Stimulated activated CD8-positive, alpha-beta memory T cell treated with anti-CD3 and anti-CD28 coated beads, Interleukin-2, amount 100 ng/mL, for 1 hour (primary cell): ENCODE results near the gene F13B.
"Not testable (repeated sequence)": the region's sequence is repeated elsewhere in the genome, so short reads cannot be mapped to it uniquely, and the experiment has no call there.

ENCODE experiments used
- DNase-seq, 2 donors: peaks; one replicate each; pipeline ENCODE4 v3.0.0-alpha.2; 2020; ENCODE audit warnings: low read depth in 2 of 2

Gene F13B

DNA sequence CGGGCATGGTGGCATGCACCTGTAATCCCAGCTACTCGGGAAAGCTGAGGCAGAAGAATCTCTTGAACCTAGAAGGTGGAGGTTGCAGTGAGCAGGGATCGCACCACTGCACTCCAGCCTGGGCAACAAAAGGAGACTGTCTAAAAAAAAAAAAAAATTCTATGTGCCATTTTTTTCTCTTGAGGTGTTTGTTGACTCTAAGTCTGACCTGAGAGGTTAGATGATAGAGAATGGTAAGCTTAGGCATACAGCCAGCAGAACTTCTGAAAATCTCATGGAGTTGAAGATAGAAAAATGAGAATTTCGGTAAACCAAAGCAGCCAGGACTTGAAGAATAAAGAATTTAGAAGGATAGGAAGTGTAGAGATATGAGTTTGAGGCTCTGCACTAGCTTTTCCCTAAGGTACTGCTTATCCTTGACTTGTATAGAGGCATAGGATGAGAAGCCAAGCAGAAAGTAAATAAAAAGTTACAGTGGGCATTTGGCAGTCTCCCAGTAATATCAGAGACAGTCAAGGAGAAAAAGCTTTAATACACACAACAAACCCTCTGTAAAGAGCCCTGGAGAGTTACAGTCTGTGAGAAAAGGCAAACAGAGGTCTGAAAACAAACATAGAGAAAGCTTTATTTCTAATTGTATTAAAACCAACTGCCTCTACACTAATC lies 24.3 kb downstream of the F13B start:
- no peak for DNase-seq

DNA sequence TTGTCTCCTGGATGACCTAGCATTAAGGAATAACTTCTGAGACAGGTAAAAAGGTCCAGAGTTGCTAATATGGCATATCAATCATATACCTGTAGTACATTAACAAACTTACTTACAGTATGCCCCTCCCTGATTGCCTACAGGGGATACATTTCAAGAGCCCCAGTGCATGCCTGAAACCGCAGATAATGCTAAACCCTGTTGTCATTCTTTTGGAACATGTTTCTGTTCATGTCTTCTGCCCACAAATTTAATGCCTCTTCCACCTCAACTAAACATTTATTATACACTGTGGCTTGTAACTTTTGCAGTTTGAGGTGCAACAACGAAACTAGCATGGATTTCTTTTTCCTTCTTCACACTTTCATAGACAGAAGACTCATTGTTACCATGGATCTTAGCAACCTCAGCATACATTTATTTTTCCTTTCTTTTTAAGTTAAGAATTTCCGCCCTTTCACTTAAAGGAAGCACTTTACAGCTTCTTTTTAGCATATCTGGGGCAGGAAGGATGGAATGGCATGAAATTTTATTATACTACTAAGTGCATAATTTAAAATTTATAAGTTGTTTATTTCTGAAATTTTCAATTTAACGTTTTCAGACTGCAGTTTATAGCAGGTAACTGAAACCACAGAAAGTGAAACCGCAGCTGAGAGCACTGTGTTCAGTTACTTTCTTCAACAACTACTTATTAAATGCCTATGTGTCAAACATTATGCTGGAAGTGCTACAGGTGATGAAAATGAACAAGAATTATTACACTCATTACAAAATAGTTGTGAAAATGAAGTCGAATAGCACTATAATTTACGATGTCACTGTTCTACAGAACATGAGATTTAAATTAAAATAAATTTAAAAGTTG lies 25.3 kb downstream of the F13B start:
- no peak for DNase-seq

DNA sequence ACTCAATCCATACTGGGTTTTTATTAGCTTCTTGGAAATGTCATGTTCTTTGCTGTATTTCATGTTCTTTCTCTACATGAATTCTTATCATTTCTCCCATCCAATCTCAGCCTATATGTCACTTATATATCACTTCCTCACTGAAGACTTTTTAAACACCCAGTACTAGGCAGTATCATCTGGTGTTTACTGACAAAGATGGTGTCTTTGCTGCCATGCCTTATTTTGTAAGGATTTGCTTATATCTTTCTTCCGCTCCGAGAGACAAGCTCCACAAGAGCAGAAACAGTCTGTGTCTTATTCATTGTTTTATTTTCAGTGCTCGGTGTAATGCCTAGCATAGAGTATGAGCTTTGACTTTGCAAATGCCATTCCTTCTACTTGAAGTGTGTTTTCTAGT lies 30.2 kb downstream of the F13B start:
- no peak for DNase-seq

DNA sequence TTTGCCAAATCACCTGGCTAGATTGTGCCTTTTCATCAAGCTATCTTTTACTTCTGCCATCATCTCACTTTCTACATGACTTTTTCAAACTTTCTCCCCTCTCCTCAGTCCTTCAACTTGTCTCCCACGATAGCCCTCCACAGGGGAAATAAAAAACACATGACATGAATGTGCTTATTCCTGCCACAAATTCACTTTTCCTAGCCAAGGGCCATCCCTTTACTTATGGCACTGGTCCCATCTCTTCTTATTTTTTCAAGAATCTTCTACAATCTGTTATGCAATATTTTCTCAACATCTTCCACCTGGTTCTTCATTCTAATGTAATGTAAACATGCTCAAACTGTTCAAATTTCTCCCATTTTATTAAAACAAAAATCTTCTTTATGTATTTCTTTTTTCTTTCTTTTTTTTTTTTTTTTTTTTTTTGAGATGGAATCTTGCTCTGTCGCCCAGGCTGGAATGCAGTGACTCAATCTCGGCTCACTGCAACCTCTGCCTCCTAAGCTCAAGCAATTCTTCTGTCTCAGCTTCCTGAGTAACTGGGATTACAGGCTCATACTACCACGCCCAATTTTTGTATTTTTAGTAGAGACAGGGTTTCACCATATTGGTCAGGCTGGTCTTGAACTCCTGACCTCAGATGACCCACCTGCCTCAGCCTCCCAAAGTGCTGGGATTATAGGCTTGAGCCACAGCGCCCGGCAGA lies 32.3 kb downstream of the F13B start:
- DNase-seq = not testable (repeated sequence)

DNA sequence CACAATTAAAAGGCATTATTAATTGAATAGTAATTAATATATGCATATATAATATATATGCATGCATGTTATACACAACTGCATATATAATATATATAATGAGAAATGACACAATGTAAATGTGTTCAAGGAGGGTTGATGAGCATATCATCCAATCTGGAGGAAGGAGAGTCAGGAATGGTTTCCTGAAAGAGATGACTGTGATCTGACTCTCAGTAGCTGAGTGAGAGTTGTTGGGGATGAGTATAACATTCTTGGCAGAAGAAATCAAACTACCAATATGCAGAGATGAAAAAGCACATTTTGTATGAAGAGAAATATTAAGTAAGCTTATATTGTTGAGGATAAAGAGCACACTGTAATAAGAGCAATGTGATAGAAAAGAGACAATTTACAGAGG lies 37.3 kb downstream of the F13B start:
- no peak for DNase-seq

DNA sequence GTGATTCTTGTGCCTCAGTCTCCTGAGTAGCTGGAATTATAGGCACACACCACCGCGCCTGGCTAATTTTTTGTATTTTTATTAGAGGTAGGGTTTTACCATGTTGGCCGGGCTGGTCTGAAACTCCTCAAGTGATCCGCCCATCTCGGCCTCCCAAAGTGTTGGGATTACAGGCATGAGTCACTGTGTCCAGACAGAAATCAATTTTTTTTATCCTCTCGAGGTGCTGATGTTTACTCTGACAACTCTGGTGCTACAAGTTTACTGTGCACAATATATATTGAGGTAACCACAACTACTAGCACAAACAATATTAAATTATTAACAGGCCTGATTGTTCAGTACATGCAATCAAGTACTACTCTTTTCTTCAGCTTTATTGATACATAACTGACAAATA lies 39.7 kb downstream of the F13B start:
- DNase-seq = no peak

DNA sequence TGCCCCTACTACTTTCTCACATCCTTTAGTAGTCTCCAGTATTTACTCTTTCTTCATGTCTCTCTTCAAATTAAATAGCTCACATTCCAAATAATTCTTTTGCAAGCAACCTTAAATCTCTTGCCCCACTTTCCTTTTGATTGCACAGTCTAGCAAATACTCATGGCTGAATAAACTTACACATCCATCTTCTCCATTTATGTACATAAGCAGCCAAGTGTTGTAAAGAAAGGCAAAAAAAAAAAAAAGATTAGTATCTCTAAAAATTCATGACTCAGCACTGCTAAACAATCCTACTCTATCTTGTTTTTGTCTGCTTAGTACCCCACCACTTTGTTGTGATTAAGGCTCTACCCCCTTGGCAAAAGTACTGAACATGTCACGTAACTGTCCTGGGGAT lies 42.6 kb downstream of the F13B start:
- no peak for DNase-seq

DNA sequence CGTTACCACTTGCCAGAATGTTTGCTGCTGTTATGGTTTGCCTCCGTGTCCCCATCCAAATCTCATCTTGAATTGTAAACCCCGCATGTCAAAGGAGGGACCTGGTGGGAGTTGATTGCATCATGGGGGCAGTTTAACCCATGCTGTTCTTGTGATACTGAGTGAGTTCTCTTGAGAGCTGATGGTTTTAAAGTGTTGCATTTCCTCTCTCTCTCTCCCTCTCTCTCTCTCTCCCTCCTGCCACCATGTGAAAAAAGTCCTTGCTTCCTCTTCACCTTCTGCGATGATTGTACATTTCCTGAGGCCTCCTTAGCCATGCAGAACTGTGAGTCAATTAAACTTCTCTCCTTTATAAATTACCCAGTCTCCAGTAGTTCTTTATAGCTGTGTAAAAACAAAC lies 45.3 kb downstream of the F13B start:
- DNase-seq = no peak

DNA sequence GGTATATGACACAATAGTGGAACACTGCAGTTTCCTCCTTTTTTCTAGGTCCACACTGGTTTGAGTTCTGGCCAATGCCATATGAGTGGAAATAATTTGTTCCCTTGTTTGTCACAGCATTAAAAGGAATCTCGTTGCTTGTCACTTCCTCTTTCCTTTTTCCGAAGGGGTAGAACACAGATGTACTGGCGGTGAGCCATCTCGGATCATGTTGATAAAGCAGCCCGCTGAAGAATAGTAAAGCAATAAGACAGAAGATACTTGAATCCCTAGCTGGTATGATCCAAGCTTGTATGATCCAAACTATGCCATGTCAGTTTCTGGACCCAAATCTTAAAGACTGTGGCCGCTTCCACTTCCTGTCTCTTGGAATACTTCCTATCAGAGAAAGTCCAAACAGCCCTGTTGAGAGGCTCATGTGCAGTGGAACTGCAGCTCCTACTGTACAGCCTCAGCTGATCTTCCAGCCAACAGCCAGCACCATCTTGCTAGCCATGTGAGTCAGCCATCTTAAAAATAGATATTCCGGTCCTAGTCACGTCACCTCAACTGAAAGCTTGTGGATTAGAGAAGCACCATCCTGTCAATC lies 49.4 kb downstream of the F13B start:
- no peak for DNase-seq

DNA sequence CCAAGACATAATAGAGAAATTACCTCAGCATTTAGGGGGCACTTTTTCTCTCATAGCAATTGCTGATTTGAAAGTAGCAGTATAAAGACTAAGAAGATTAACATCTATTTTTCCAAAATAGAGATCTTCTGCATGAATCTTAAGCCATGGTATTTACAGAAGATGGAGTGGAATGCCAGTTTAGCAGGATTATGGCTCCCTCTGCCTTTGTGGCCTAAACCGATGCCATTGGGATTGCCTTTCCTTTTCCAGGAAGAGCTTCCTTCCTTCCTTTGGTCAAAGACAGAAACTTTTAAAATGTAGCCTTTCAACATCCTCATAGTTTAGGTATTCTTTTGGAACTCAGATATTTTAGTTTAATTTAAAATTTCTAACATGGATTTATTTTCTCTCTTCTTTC lies 50.3 kb downstream of the F13B start:
- no peak for DNase-seq

DNA sequence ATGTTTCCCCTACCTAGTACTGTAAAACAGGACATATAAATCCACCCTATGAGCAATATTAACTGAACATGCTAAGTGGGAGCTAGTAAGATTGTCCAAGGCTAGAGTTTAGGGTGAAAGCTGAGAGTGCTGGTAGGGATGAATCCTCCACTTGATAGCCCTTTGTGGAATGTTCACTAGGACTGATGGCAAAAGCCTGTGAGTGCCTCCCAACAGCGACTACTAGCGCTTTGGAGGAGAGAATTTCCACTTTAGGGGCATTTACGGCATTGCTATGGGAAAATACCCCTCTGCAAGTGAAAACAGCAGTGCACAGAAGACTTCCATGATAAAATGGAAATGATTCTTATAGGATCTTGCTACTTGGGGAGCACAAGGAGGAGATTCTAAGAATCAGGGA lies 53.8 kb downstream of the F13B start:
- DNase-seq = no peak

DNA sequence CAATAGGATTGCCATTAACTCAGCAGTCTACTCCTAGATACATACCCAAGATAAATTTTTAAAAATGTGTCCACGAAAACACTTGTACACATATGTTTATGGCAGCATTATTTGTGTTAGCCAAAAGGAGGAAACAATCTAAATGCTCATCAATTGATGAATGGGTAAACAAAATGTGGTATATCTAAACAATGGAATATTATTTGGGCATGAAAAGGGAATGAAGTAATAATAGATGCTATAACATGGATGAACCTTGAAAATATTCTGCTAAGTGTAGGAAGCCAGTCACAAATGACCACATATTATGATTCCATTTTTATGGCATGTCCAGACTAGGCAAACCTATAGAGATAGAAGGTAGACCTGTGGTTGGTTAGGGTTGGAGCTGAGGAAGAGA lies 55.4 kb downstream of the F13B start:
- DNase-seq = no peak

DNA sequence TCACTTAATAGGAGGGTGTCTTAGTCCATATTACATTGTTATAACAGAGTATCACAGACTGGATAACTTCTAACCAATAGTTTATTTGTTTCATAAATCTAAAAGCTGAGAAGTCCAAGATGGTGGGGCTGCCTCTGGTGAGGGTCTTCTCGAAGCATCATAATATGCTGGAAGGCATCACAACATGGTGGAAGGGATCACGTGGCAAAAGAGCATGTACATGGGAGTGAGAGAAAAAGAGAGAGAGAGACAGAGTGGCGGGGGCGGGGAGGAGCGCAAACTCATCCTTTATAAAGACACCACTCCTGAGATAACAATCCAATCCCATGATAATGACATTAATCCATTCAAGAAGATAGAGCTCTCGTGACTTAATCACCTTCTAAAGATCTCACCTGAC lies 58.2 kb downstream of the F13B start:
- no peak for DNase-seq

DNA sequence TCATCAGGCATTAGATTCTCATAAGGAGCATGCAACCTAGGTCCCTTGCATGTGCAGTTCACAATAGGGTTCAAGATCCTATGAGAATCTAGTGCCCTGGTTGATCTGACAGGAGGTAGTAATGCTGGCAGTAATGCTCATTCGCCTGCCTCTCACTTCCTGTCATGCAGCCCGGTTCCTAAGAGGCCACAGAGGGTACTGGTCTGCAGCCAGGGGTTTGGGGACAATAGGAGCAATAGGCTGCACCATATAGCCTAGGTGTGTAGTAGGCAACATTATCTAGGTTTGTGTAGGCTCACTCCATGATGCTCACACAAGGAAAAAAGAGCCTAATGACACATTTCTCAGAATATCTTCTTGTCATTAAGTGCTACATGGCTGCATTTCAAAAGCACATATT lies 63.9 kb downstream of the F13B start:
- DNase-seq = no peak

DNA sequence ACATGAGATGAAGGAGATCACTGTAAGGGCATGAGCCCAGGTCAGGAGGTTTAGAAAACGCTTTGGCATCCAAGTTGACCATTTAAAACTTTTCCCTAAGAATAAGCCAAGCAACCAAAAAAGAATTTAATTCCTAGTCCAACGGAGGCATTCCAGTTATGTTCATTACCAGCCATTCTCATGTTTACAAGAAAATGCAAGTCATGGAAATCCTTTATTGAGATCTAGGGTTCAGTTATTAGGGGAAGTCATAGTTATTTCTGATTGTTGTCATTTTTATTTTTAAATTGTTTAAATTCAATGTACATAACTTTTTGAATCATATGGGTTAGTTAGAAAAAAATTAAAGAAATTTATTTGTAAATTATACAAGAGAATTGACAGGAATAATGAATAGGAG lies 65.2 kb downstream of the F13B start:
- no peak for DNase-seq

DNA sequence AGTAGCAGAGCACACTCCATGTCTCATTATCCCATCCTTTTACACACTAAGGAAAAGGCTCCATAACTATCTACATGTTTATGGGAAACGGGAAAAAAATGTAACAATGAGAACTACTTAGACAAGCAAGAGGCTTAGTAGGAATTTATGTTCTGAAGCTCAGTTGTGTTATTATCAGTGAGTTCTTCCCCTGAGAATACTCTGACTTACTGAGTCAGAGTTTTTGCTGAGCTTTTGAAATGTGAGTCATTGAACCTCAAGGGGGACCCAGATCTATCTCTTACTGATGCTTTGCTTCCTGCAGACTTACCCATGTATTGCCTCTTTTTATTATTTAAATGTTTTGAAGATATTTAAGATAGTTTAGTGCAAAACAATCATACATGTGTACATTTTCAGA lies 69.6 kb downstream of the F13B start:
- DNase-seq = no peak

DNA sequence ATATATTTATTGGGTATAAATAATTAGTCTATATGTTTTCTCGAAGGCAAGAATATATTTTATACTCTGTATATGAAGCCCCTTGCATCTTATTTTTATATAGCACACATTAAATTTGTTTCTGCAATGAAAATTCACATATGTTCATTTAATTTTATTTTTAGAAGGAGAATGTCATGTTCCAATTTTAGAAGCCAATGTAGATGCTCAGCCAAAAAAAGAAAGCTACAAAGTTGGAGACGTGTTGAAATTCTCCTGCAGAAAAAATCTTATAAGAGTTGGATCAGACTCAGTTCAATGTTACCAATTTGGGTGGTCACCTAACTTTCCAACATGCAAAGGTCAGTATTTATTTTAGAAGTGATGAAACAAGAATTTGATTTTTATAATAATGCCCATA lies 73.1 kb downstream of the F13B start:
- DNase-seq = no peak

DNA sequence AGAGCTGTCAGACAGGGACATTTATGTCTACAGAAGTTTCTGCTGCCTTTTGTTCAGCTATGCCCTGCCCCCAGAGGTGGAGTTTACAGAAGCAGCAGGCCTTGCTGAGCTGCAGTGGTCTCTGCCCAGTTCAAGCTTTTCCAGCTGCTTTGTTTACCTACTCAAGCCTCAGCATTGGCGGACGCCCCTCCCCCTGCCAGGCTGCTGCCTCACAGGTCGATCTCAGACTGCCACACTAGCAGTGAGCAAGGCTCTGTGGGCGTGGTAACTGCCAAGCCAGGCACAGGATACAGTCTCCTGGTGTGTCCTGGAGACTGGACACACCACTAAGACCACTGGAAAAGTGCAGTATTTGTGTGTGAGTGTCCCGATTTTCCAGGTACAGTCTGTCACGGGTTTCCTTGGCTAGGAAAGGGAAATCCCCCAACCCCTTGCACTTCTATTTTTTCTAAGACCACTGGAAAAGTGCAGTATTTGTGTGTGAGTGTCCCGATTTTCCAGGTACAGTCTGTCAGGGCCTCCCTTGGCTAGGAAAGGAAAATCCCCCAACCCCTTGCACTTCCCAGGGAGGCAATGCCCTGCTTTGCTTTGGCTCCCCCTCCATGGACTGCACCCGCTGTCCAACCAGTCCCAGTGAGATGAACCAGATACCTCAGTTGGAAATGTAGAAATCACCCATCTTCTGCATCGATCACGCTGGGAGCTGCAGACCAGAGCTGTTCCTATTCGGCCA lies 75.0 kb downstream of the F13B start:
- not testable (repeated sequence) for DNase-seq
